Thyroid gland (tissue), 4 donors: ENCODE measurements around the gene DTNB.

Source experiments
- POLR2A ChIP-seq, 2 donors: fragments of 450-650 bp; IDR thresholded peaks; one replicate each; pipeline ENCODE4 v1.6.1; 2017; ENCODE audit warnings: antibody characterized with exemption in 2 of 2, mild to moderate bottlenecking in 2 of 2, moderate library complexity in 1 of 2
- TF ChIP-seq, protein P1 (sequence below), 6 experiments: fragments of 200-600 bp in 3 of 6; fragments of 450-650 bp in 3 of 6; sonication (generic) in 3 of 6; IDR thresholded peaks; one replicate each; pipeline ENCODE4 v1.5.1; 2016 to 2019; ENCODE audit warnings: antibody characterized with exemption in 6 of 6, mild to moderate bottlenecking in 2 of 6, inconsistent platforms in 1 of 6, moderate library complexity in 1 of 6

DNA sequence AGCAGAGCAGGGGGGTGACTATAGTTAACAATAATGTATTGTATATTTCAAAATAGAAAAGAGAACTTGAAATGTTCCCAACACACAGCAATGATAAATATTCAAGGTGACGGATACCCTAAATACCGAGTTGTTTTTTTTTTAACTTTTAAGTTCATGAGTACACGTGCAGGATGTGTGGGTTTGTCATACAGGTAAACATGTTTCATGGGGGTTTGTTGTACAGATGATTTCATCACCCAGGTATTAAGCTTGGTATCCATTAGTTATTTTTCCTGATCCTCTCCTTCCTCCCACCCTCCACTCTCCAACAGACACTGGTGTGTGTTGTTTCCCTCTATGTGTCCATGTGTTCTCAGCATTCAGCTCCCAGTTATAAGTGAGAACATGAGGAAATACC lies 167.2 kb downstream of the DTNB start:
- TF ChIP-seq, protein P1, sequence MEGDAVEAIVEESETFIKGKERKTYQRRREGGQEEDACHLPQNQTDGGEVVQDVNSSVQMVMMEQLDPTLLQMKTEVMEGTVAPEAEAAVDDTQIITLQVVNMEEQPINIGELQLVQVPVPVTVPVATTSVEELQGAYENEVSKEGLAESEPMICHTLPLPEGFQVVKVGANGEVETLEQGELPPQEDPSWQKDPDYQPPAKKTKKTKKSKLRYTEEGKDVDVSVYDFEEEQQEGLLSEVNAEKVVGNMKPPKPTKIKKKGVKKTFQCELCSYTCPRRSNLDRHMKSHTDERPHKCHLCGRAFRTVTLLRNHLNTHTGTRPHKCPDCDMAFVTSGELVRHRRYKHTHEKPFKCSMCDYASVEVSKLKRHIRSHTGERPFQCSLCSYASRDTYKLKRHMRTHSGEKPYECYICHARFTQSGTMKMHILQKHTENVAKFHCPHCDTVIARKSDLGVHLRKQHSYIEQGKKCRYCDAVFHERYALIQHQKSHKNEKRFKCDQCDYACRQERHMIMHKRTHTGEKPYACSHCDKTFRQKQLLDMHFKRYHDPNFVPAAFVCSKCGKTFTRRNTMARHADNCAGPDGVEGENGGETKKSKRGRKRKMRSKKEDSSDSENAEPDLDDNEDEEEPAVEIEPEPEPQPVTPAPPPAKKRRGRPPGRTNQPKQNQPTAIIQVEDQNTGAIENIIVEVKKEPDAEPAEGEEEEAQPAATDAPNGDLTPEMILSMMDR (IDR thresholded peaks at IDR 0.05): no peak
- no peak for TF ChIP-seq POLR2A (IDR thresholded peaks at IDR 0.05)
